GM12878 (cell line): ENCODE results near the gene PTBP1. TPM values are rescaled to one million over a fixed set of nuclear protein-coding genes. Genes with fewer than 3 reads are reported as not detected.
A peak's percentile ranks its signal among the peaks of the same experiment; 100 is the strongest.

Source experiments
- ATF2 ChIP-seq: IDR thresholded peaks from 2 replicates; pipeline ENCODE4 v1.6.1; 2012; ENCODE audit warnings: low read length, inconsistent platforms
- CHD1 ChIP-seq: IDR thresholded peaks from 2 replicates; pipeline ENCODE4 v1.6.1; 2012; ENCODE audit warnings: low read depth, low read length, improper control_type of control experiment
- DPF2 ChIP-seq: fragments of 450-650 bp; IDR thresholded peaks from 2 replicates; pipeline ENCODE4 v1.6.1; 2017; ENCODE audit warnings: mild to moderate bottlenecking
- E2F4 ChIP-seq: IDR thresholded peaks from 2 replicates; pipeline ENCODE4 v1.6.1; 2012; ENCODE audit warnings: low read depth, low read length, improper control_type of control experiment
- ETV6 ChIP-seq, 2 experiments: fragments of 450-650 bp in 1 of 2; IDR thresholded peaks in 1 of 2; conservative IDR thresholded peaks in 1 of 2; 2 replicates each; pipeline ENCODE4 v1.6.1; 2014; ENCODE audit warnings: antibody characterized with exemption in 1 of 2, borderline replicate concordance in 1 of 2, low read depth in 1 of 2, mild to moderate bottlenecking in 1 of 2, moderate library complexity in 1 of 2
- EZH2 ChIP-seq: IDR thresholded peaks from 2 replicates; pipeline ENCODE4 v1.6.1; 2012; ENCODE audit warnings: low read depth, mild to moderate bottlenecking, control low read depth, inconsistent platforms, low read length, borderline replicate concordance; ENCODE audit not compliant: control insufficient read depth
- FOXM1 ChIP-seq: IDR thresholded peaks from 2 replicates; pipeline ENCODE4 v1.6.1; 2012; ENCODE audit warnings: low read depth, mild to moderate bottlenecking, inconsistent platforms, low read length, moderate library complexity
- HDAC6 ChIP-seq: fragments of 200-600 bp; sonication (generic); IDR thresholded peaks from one replicate; pipeline ENCODE4 v1.8.0; 2017; ENCODE audit warnings: antibody characterized with exemption; ENCODE audit not compliant: unreplicated experiment
- MYC ChIP-seq: IDR thresholded peaks from 2 replicates; pipeline ENCODE4 v1.6.1; 2011; ENCODE audit warnings: mild to moderate bottlenecking, low read length, moderate library complexity, inconsistent platforms; ENCODE audit not compliant: insufficient read depth, insufficient replicate concordance, insufficient read length, severe bottlenecking
- NFYA ChIP-seq: IDR thresholded peaks from 2 replicates; pipeline ENCODE4 v1.6.1; 2011; ENCODE audit warnings: low read depth, mild to moderate bottlenecking, low read length, improper control_type of control experiment, borderline replicate concordance
- NFYB ChIP-seq: IDR thresholded peaks from 2 replicates; pipeline ENCODE4 v1.6.1; 2011; ENCODE audit warnings: low read depth, mild to moderate bottlenecking, low read length, improper control_type of control experiment, moderate library complexity; ENCODE audit not compliant: insufficient read depth
- NR2C1 ChIP-seq: fragments of 450-650 bp; IDR thresholded peaks from 2 replicates; pipeline ENCODE4 v1.6.1; 2017; ENCODE audit warnings: antibody characterized with exemption, mild to moderate bottlenecking, moderate library complexity
- NRF1 ChIP-seq: conservative IDR thresholded peaks from 2 replicates; pipeline ENCODE4 v1.6.1; 2011; ENCODE audit warnings: mild to moderate bottlenecking, low read depth, low read length, improper control_type of control experiment
- SUPT20H ChIP-seq: IDR thresholded peaks from 2 replicates; pipeline ENCODE4 v1.6.1; 2011; ENCODE audit warnings: low read depth, mild to moderate bottlenecking, low read length, moderate library complexity, borderline replicate concordance; ENCODE audit not compliant: control insufficient read depth
- TAF1 ChIP-seq: IDR thresholded peaks from 2 replicates; pipeline ENCODE4 v1.6.1; 2011; ENCODE audit warnings: mild to moderate bottlenecking, low read depth, low read length, borderline replicate concordance
- TCF12 ChIP-seq: IDR thresholded peaks from 2 replicates; pipeline ENCODE4 v1.6.1; 2011; ENCODE audit warnings: low read depth, mild to moderate bottlenecking, low read length
- USF1 ChIP-seq: IDR thresholded peaks from 2 replicates; pipeline ENCODE4 v1.6.1; 2011; ENCODE audit warnings: borderline replicate concordance, low read depth, mild to moderate bottlenecking, moderate library complexity, mixed read lengths, low read length; ENCODE audit not compliant: insufficient read depth; ENCODE audit errors: extremely low read length
- ZBTB40 ChIP-seq: fragments of 450-650 bp; IDR thresholded peaks from 2 replicates; pipeline ENCODE4 v1.6.1; 2016; ENCODE audit warnings: mild to moderate bottlenecking, moderate library complexity, borderline replicate concordance
- ZNF217 ChIP-seq: fragments of 450-650 bp; IDR thresholded peaks from 2 replicates; pipeline ENCODE4 v1.6.1; 2017; ENCODE audit warnings: antibody characterized with exemption, mild to moderate bottlenecking
- ZSCAN29 ChIP-seq: fragments of 450-650 bp; IDR thresholded peaks from 2 replicates; pipeline ENCODE4 v1.6.1; 2017; ENCODE audit warnings: mild to moderate bottlenecking, moderate library complexity
- ZZZ3 ChIP-seq: IDR thresholded peaks from 2 replicates; pipeline ENCODE4 v1.6.1; 2011; ENCODE audit warnings: low read depth; ENCODE audit not compliant: control insufficient read depth, insufficient read length
- polyA plus RNA-seq, 11 experiments: library from polyadenylated mRNA; depleted of rRNA in 4 of 11; unstranded in 6 of 11; stranded (reverse) in 5 of 11; fragments of >200 nt; fragmentation: Nextera tagmentation in 4 of 11; fragmentation: Illumina TruSeq in 1 of 11; extraction: Ambion mirVana in 4 of 11; extraction: Trizol in 1 of 11; gene quantifications; 1 replicate in 1 of 11; 2 replicates in 10 of 11; pipeline versions ENCODE4 v1.2.1 to v1.2.3, GENCODE V29; 2011 to 2016; ENCODE audit warnings: inconsistent platforms in 2 of 11, missing spikeins in 2 of 11, low read depth in 1 of 11
- total RNA-seq, 4 experiments: library from RNA; depleted of rRNA in 3 of 4; stranded (reverse); fragments of >200 nt in 3 of 4; fragmentation: Illumina TruSeq in 1 of 4; extraction: Trizol in 1 of 4; gene quantifications; 2 replicates each; pipeline versions ENCODE4 v1.2.1 to v1.2.3, GENCODE V29; 2013 to 2021

The PTBP1 gene
- total and polyA plus RNA-seq, 10 of the 15 experiments (the other 5 are each of a cell fraction or from before 2014, with no cell fraction given) = 13.1 to 532 (median 217) TPM

GRCh38 chr19:797528-798414 lies 519 bp downstream of the PTBP1 start (continued):
- TF ChIP-seq ZBTB40 = no peak
- TF ChIP-seq CHD1 = no peak
- TF ChIP-seq NRF1 = peak; percentile 92
- TF ChIP-seq E2F4 = peak; percentile 72
- TF ChIP-seq ZZZ3 = no peak
- no peak for TF ChIP-seq FOXM1
- no peak for TF ChIP-seq NFYB
- no peak; the same call in 1 of the 2 replicates for TF ChIP-seq DPF2
- no peak for TF ChIP-seq ZNF217
- TF ChIP-seq TAF1 = peak; percentile 24; the same call in 1 of the 2 replicates
- TF ChIP-seq MYC = peak; percentile 76
- 0 out of 2 replicates have a peak, but pooled peaks have one; percentile 17 for TF ChIP-seq ZSCAN29
- no peak for TF ChIP-seq EZH2
- TF ChIP-seq ATF2 = no peak
- peak; percentile 60 for TF ChIP-seq NR2C1
- TF ChIP-seq NFYA = no peak
- no peak for TF ChIP-seq USF1
- TF ChIP-seq HDAC6 = peak; percentile 87
- TF ChIP-seq ETV6 (conservative IDR thresholded peaks at IDR 0.05 in 1 of 2, IDR thresholded peaks at IDR 0.05 in 1 of 2; ENCODE audit: borderline replicate concordance in 1 of 2, low read depth in 1 of 2) = no peak
- no peak for TF ChIP-seq SUPT20H
- TF ChIP-seq TCF12 = no peak
